Natural killer cell (primary cell): ENCODE data around the gene POLA2. TPM values are rescaled to one million over a fixed set of nuclear protein-coding genes. Genes with fewer than 3 reads are reported as not detected.
A peak's percentile ranks its signal among the peaks of the same experiment; 100 is the strongest.

Experiments
- ATAC-seq, 3 donors: fragments of 150-1000 bp in 2 of 3; fragments of 200-7000 bp in 1 of 3; cut with Tn5 transposase; 1 replicate in 1 of 3; 2 replicates in 2 of 3; pipeline ENCODE4 v1.10.0; 2021; ENCODE audit warnings: mild to moderate bottlenecking in 2 of 3, moderate library complexity in 2 of 3
- DNase-seq, 2 donors: peaks; one replicate each; pipeline versions ENCODE4 v3.0.0 to v3.0.0-alpha.2; 2013 to 2021; ENCODE audit warnings: mixed read lengths in 1 of 2
- H3K27ac ChIP-seq: one replicate; pipeline ENCODE4 v1.5.1; 2013; ENCODE audit warnings: mild to moderate bottlenecking, low read length
- H3K27me3 ChIP-seq: one replicate; pipeline ENCODE4 v1.6.1; 2013; ENCODE audit warnings: low read length; ENCODE audit not compliant: control insufficient read depth, insufficient read depth
- H3K36me3 ChIP-seq: one replicate; pipeline ENCODE4 v1.6.1; 2013; ENCODE audit warnings: low read length; ENCODE audit not compliant: control insufficient read depth, insufficient read depth
- H3K4me1 ChIP-seq: one replicate; pipeline ENCODE4 v1.6.1; 2013; ENCODE audit warnings: low read length; ENCODE audit not compliant: control insufficient read depth, insufficient read depth
- H3K4me3 ChIP-seq: one replicate; pipeline ENCODE4 v1.5.1; 2013; ENCODE audit warnings: low read length
- H3K9me3 ChIP-seq: one replicate; pipeline ENCODE4 v1.6.1; 2013; ENCODE audit warnings: low read length; ENCODE audit not compliant: control insufficient read depth, insufficient read depth
- H3K27ac Mint-ChIP-seq, 2 donors: one replicate each; pipeline ENCODE4 v1.8.0; 2022; ENCODE audit warnings: mild to moderate bottlenecking in 2 of 2, mixed read lengths in 2 of 2, moderate library complexity in 1 of 2
- H3K27me3 Mint-ChIP-seq, 2 donors: one replicate each; pipeline ENCODE4 v1.8.0; 2022; ENCODE audit warnings: low read depth in 2 of 2, mixed read lengths in 2 of 2
- H3K36me3 Mint-ChIP-seq: one replicate; pipeline ENCODE4 v1.8.0; 2022; ENCODE audit warnings: mixed read lengths
- H3K4me1 Mint-ChIP-seq, 2 donors: one replicate each; pipeline ENCODE4 v1.8.0; 2022; ENCODE audit warnings: mixed read lengths in 2 of 2
- H3K4me3 Mint-ChIP-seq: one replicate; pipeline ENCODE4 v1.8.0; 2022; ENCODE audit warnings: mild to moderate bottlenecking, moderate library complexity, mixed read lengths
- H3K9me3 Mint-ChIP-seq, 2 donors: one replicate each; pipeline ENCODE4 v1.8.0; 2022; ENCODE audit warnings: mixed read lengths in 2 of 2
- WGBS: methylation state at CpG from one replicate; pipeline ENCODE4 v1.1.7; 2013; ENCODE audit warnings: missing lambda C conversion rate; ENCODE audit not compliant: insufficient coverage; 5-methylcytosine and 5-hydroxymethylcytosine counted together
- intact Hi-C: fragments of 100-400 bp; cut with micrococcal nuclease; formaldehyde crosslinking; loops from one replicate; pipeline ENCODE4 v1.14.2; 2022
- total RNA-seq, 4 donors: library from RNA; stranded (reverse); fragments of 120-200 nt in 1 of 4; gene quantifications; one replicate each; pipeline versions ENCODE4 v1.2.3 to v1.2.4, GENCODE V29; 2013 to 2022
- TF ChIP-seq, protein P1 (sequence below): fragments of 200-600 bp; IDR thresholded peaks from one replicate; pipeline ENCODE4 v1.8.0; 2022; ENCODE audit warnings: antibody characterized with exemption

POLA2 gene
- total RNA-seq, 3 donors from 2014 or later (not counting 1 experiment from before 2014, with no cell fraction given), result 21.2 to 24.2 (median 22.7) TPM

DNA sequence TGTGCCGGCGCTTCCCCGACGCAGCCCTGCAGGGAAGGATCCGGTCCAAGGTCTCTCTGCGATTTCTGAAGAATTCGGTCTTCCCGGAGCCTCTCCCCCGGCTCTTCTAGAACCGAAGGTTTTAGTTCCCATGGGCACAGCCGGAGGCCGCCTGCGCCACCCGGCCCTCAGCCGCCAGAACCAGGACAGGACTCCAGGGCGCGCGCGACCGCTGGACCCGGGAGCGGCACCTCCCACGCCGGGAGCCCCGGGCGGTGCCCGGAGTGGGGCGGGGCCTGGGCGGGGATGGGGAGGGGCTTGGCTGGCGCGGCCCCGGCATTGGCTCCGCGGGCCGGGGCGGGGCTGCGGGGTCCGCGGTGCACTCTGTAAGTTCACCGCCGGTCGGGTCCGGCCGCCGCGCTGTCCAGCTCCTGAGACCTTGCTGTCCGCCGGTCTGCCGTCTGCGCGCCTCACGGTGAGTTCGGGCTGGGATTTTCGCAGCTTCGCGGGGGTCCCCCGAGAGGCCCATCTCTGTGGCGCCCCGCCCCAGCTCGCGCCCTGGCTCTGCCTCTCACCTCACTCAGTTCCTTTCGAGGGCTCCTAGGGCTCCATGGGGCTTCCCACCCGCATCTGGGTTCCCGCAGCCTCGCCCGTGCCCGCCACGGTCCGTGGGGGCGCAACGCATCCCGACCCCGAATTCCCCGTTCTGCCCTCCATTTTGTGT lies 52.9 kb downstream of the POLA2 start, which contains the start of gene CDC42EP2:
Gene CDC42EP2 (plus strand): TSS at position 366 of the 703 bp plus-strand sequence. CDS start 6,033 bp downstream, outside the sequence.
- Mint-ChIP-seq H3K27me3 (peaks cover 0 to 12% of the 10 kb centered on the region in 2 donors), H3K4me1 (peaks cover 0 to 5% of the 10 kb centered on the region in 2 donors), H3K27ac (peak within 1 kb of the TSS in 1 of 2 donors; percentile 42), H3K36me3 (no peaks in the 10 kb centered on the region), H3K4me3 (peak within 1 kb of the TSS; percentile 81), H3K9me3 (no peaks in the 10 kb centered on the region)
- H3K4me1 ChIP-seq, result peaks cover 21% of the 10 kb centered on the region
- H3K36me3 ChIP-seq, result no peaks in the 10 kb centered on the region
- H3K4me3 ChIP-seq, result peak within 1 kb of the TSS; percentile 75
- peak; percentile 54 to 82 for DNase-seq
- H3K27ac ChIP-seq, result no peak within 1 kb of the TSS
- no peaks in the 10 kb centered on the region for H3K27me3 ChIP-seq
- WGBS, result under 1% methylated on average over 74 of the region's 74 CpGs
- ATAC-seq, result peak; percentile 90 to 92 (median 91)
- intact Hi-C loops, result loop anchor here (1.0 to 5.0 kb wide), 3 partner anchors 39 to 202 kb away; partner anchors contain the start of gene TM7SF2
- no peaks in the 10 kb centered on the region for H3K9me3 ChIP-seq
- TF ChIP-seq, protein P1, sequence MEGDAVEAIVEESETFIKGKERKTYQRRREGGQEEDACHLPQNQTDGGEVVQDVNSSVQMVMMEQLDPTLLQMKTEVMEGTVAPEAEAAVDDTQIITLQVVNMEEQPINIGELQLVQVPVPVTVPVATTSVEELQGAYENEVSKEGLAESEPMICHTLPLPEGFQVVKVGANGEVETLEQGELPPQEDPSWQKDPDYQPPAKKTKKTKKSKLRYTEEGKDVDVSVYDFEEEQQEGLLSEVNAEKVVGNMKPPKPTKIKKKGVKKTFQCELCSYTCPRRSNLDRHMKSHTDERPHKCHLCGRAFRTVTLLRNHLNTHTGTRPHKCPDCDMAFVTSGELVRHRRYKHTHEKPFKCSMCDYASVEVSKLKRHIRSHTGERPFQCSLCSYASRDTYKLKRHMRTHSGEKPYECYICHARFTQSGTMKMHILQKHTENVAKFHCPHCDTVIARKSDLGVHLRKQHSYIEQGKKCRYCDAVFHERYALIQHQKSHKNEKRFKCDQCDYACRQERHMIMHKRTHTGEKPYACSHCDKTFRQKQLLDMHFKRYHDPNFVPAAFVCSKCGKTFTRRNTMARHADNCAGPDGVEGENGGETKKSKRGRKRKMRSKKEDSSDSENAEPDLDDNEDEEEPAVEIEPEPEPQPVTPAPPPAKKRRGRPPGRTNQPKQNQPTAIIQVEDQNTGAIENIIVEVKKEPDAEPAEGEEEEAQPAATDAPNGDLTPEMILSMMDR, result no peak

DNA sequence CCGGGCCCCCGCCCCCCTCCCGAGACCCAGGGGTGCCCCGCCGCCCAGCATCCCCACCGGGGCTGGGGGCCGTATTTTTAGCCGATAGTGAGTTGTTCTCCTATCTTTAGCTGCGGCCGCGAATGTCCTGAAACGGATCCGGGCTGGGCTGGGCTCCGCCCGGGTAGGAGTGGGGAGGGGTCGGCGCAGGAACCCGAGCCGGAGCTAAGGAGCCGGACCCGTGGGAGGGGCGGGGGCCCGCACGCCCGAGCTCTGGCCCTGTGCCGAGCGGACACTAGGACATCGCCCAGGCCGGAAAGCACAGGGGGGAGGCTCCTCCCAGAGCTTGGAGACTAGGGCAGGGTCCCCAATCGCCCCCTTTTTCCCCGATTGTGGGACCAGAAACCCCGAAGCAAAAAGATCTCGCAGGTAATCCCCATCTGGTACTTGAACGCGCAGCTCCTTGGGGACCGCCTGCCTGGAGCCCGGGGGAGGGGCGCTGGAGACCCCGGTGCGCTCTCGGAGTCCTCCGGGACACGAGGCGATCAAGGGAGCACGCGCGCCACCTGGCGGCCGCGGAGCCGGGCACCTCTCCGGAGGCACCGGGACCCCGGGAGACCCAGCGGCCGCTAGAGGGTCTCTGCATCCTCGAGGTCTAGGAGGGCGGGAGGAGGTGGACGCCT lies 53.6 kb downstream of the POLA2 start:
- Histone ChIP-seq H3K36me3 (no peaks in the 10 kb centered on the region), H3K27me3 (no peaks in the 10 kb centered on the region), H3K27ac (no peak overlapping the region), H3K4me1 (peaks cover 21% of the 10 kb centered on the region), H3K4me3 (peak overlapping the region; percentile 75), H3K9me3 (no peaks in the 10 kb centered on the region)
- DNase-seq, result peak; percentile 79 to 88
- Mint-ChIP-seq H3K4me3 (peak overlapping the region; percentile 81), H3K27me3 (peaks cover 0 to 12% of the 10 kb centered on the region in 2 donors), H3K36me3 (no peaks in the 10 kb centered on the region), H3K4me1 (peaks cover 0 to 5% of the 10 kb centered on the region in 2 donors), H3K27ac (peak overlapping the region in 1 of 2 donors; percentile 42), H3K9me3 (no peaks in the 10 kb centered on the region)
- WGBS, result under 1% methylated on average over 59 of the region's 59 CpGs
- intact Hi-C loops, result loop anchor here (1.0 to 5.0 kb wide), 3 partner anchors 40 to 203 kb away; partner anchors contain the start of gene TM7SF2
- TF ChIP-seq, protein P1, result peak; percentile 99
- peak; percentile 67 to 74 (median 70) for ATAC-seq

- Mint-ChIP-seq H3K4me3 (peak overlapping the region; percentile 78), H3K36me3 (no peaks in the 10 kb centered on the region), H3K4me1 (peaks cover 0 to 5% of the 10 kb centered on the region in 2 donors), H3K27me3 (peaks cover 0 to 12% of the 10 kb centered on the region in 2 donors), H3K9me3 (no peaks in the 10 kb centered on the region), H3K27ac (no peak overlapping the region)
- Histone ChIP-seq H3K9me3 (no peaks in the 10 kb centered on the region), H3K27ac (no peak overlapping the region), H3K4me3 (no peak overlapping the region), H3K36me3 (no peaks in the 10 kb centered on the region), H3K4me1 (peaks cover 21% of the 10 kb centered on the region), H3K27me3 (no peaks in the 10 kb centered on the region)
- intact Hi-C loops, result loop anchor here (1.0 to 5.0 kb wide), 3 partner anchors 41 to 204 kb away; partner anchors contain the start of gene TM7SF2
- TF ChIP-seq, protein P1, result peak; percentile 63
- ATAC-seq, result no peak
- DNase-seq, result no peak
- 35% methylated on average over 8 of the region's 8 CpGs for WGBS
Observed at GRCh38 chr11:65315866-65316226, 54.1 kb downstream of the POLA2 start.
